Astrocyte of the cerebellum (primary cell): ENCODE data around the gene ASMT.
"Not testable (repeated sequence)": the region's sequence is repeated elsewhere in the genome, so short reads cannot be mapped to it uniquely, and the experiment has no call there.

Experiments
- DNase-seq: peaks from one replicate; pipeline ENCODE4 v3.0.0-alpha.2; 2011; ENCODE audit warnings: low read depth
- H3K4me3 ChIP-seq: 2 replicates; pipeline ENCODE4 v1.5.1; 2011; ENCODE audit warnings: mild to moderate bottlenecking, low read depth, low read length, moderate library complexity
- in situ Hi-C: cut with HindIII; loops from 2 replicates; pipeline ENCODE4 v1.10.0; 2017; ENCODE audit warnings: low sequenced_read_pairs
- TF ChIP-seq, protein P1 (sequence below): IDR thresholded peaks from 2 replicates; pipeline ENCODE4 v1.5.1; 2012; ENCODE audit warnings: low read length, low read depth, moderate library complexity, mild to moderate bottlenecking; ENCODE audit errors: missing control alignments

The ASMT gene

DNA sequence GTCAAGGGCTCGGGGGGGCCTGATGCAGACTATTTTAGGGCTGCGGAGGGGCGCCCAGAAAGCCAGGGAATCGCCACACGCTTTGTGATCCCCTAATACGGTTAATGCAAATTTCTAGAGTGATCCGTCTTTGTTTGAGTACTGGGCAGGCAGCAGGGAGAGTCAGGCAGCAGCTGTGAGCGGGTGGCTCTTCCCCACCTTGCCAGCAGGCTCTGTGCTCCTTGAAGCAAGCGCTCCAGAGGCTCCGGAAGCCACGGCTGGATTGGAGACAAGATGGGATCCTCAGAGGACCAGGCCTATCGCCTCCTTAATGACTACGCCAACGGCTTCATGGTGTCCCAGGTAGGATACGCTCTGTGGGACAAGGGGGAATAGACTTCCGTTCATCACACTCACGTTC lies at the start of gene ASMT:
TSS of gene ASMT (plus strand) at position 133 of the 400 bp plus-strand sequence. CDS start at position 274, 141 bp downstream.
- in situ Hi-C loops: no loop called here
- H3K4me3 ChIP-seq: no peak within 1 kb of the TSS
- no peak for DNase-seq
- TF ChIP-seq, protein P1, sequence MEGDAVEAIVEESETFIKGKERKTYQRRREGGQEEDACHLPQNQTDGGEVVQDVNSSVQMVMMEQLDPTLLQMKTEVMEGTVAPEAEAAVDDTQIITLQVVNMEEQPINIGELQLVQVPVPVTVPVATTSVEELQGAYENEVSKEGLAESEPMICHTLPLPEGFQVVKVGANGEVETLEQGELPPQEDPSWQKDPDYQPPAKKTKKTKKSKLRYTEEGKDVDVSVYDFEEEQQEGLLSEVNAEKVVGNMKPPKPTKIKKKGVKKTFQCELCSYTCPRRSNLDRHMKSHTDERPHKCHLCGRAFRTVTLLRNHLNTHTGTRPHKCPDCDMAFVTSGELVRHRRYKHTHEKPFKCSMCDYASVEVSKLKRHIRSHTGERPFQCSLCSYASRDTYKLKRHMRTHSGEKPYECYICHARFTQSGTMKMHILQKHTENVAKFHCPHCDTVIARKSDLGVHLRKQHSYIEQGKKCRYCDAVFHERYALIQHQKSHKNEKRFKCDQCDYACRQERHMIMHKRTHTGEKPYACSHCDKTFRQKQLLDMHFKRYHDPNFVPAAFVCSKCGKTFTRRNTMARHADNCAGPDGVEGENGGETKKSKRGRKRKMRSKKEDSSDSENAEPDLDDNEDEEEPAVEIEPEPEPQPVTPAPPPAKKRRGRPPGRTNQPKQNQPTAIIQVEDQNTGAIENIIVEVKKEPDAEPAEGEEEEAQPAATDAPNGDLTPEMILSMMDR: no peak

DNA sequence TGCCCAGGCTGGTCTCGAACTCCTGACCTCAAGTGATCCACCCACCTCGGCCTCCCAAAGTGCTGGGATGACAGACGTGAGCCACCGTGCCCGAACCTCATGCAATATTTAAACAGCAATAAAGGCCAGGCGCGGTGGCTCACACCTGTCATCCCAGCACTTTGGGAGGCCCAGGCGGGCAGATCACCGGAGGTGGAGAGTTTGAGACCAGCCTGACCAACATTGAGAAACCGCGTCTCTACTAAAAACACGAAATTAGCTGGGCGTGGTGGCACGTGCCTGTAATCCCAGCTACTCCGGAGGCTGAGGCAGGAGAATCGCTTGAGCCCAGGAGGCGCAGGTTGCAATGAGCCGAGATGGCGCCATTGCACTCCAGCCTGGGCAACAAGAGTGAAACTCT lies 40.7 kb upstream of the ASMT start:
- H3K4me3 ChIP-seq, DNase-seq, in situ Hi-C loops: not testable (repeated sequence)

GRCh38 chrX:1576201-1576992 lies 38.5 kb upstream of the ASMT start:
- TF ChIP-seq, protein P1: no peak
- in situ Hi-C loops: no loop called here
- DNase-seq: no peak
- no peak overlapping the region for H3K4me3 ChIP-seq

DNA sequence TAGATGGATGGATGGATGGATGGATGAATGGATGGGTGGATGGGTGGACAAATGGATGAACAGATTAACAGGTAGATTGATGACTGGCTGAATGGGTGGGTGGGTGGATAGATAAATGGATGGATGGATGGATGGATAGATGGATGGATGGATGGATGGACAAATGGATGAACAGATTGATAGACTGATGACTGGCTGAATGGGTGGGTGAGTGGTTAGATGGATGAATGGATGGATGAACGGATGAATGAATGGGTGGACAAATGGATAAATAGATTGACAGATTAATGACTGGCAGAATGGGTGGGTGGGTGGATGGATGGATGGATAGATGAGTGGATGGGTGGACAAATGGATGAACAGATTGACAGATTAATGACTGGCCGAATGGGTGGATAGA lies 37.0 kb upstream of the ASMT start:
- in situ Hi-C loops: no loop called here
- TF ChIP-seq, protein P1: no peak

DNA sequence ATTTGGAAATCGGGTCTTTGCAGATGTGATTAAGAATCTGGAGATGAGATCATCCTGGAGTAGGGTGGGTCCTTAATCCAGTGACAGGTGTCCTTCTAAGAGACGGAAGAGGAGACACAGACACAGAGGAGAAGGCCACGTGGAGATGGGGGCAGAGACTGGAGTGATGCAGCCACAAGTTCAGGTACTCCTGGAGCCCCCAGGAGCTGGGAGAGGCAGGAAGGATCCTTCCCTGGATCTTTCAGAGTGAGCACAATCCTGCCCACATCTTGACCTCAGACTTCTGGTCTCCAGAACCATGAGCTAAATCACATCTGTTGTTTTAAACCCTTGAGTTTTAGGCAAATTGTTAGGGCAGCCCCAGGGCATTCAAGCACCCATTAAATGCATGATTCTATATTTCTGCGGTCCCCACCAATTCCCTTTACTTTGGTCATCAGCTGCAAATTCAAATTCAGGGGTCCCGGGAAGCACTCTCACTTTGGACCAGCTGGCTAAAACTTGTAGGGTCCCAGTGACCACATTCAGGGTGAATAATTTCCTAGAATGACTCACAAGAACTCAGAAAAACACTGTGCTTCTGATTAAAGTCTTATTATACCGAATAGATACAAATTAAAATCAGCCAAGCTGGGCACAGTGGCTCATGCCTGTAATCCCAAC lies 36.2 kb upstream of the ASMT start:
- no peak for DNase-seq
- in situ Hi-C loops: no loop called here
- TF ChIP-seq, protein P1: no peak
- no peak overlapping the region for H3K4me3 ChIP-seq

More for the DNA sequence above, 37.0 kb upstream of the ASMT start:
- H3K4me3 ChIP-seq: no peak overlapping the region
- no peak for DNase-seq

DNA sequence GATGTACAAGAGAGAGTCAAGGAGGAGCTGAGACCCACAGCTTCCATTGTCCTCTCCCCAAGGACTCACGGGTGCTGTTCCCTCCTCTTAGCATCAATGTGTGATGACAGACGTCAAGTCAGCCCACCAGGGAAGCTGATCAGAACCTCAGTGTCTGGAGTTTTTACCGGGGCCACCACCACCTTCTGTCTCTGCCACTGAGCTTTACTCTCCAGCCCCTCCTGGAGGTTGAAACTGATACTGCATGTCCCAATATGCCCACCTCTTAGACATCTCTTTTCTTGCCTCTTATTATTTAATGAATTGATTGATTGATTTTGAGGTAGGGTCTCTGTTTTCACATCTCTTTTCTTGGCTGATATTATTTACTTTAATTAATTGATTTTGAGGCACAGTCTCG lies 33.7 kb upstream of the ASMT start:
- no peak for DNase-seq
- H3K4me3 ChIP-seq: no peak overlapping the region
- TF ChIP-seq, protein P1: peak; percentile 48
- in situ Hi-C loops: no loop called here
